Measurements from ENCODE around the gene CCDC34.

GRCh38 chr11:27381238-27381666 lies 18.2 kb upstream of the CCDC34 start:
- TF ChIP-seq CTCF (IDR thresholded peaks at IDR 0.05) (no peak), POLR2A (IDR thresholded peaks at IDR 0.05) (no peak)

Data from testis (tissue), 2 donors.